ENCODE data around the gene TP53I11.

TP53I11 gene

DNA sequence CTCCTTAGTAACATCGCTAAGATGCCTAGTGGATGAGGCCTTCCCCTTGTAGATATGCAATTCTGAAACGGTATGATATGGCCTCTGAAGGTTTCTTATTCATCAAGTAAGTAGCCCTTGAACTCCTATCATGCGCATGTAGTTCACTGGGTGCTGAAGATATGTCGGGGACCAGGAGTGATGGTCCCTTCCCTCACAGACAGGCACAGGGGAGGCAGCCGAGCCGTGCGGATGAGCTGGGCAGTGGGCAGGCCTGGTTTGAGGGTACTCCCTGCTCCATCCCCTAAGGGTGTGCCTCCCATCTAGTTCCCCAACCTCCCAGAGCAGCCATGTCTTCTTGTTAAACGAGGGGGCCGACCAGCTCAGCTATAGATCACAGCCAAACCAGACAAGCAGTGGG, 40.1 kb downstream of the TP53I11 start:
- DNase-seq (ENCODE audit: low spot score) = no peak
- ChIA-PET CTCF (interaction anchor here (0.5 to 1.8 kb wide), 11 partner anchors 9 to 354 kb away, joined by 3 to 12 read pairs (median 4); no protein-coding TSS in a partner anchor), POLR2A (ENCODE audit: low non-redundant PET) (no interaction called here)
- H3K27ac ChIP-seq = no peak overlapping the region
- TF ChIP-seq, protein P1, sequence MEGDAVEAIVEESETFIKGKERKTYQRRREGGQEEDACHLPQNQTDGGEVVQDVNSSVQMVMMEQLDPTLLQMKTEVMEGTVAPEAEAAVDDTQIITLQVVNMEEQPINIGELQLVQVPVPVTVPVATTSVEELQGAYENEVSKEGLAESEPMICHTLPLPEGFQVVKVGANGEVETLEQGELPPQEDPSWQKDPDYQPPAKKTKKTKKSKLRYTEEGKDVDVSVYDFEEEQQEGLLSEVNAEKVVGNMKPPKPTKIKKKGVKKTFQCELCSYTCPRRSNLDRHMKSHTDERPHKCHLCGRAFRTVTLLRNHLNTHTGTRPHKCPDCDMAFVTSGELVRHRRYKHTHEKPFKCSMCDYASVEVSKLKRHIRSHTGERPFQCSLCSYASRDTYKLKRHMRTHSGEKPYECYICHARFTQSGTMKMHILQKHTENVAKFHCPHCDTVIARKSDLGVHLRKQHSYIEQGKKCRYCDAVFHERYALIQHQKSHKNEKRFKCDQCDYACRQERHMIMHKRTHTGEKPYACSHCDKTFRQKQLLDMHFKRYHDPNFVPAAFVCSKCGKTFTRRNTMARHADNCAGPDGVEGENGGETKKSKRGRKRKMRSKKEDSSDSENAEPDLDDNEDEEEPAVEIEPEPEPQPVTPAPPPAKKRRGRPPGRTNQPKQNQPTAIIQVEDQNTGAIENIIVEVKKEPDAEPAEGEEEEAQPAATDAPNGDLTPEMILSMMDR (conservative IDR thresholded peaks at IDR 0.05; ENCODE audit: low read depth) = no peak

GRCh38 chr11:44909557-44909956, 41.1 kb downstream of the TP53I11 start:
- CTCF ChIA-PET = interaction anchor here (2.2 kb wide), 1 partner anchor 17 kb away, joined by 6 read pairs; no protein-coding TSS in a partner anchor
- H3K27ac ChIP-seq = no peak overlapping the region
- no peak for DNase-seq (ENCODE audit: low spot score)
- POLR2A ChIA-PET (ENCODE audit: low non-redundant PET) = no interaction called here
- TF ChIP-seq, protein P1 (conservative IDR thresholded peaks at IDR 0.05; ENCODE audit: low read depth) = no peak

DNA sequence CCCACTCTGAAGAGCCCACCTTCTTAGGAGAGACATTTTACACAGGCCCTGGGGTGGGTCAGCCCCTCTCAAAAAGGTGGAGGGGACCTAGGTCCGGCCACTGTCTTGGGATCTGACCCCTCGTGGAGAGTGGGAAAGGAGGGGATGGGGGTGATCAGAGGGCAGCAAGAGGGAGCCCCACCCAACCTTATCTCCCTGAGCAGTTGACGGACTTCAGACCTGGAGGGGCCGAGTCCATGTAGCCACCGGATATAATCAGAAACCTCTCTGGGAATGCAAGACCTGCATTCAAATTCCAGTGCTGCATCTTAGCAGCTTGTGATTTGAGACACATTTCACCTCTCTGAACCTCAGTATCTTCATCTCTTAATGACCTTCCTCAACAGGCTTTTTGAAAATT, 44.0 kb downstream of the TP53I11 start:
- H3K27ac ChIP-seq = no peak overlapping the region
- ChIA-PET POLR2A (ENCODE audit: low non-redundant PET) (no interaction called here), CTCF (interaction anchor here (1.1 kb wide), 1 partner anchor 30 kb away, joined by 3 read pairs; no protein-coding TSS in a partner anchor)
- TF ChIP-seq, protein P1 (conservative IDR thresholded peaks at IDR 0.05; ENCODE audit: low read depth) = no peak
- DNase-seq (ENCODE audit: low spot score) = no peak

DNA sequence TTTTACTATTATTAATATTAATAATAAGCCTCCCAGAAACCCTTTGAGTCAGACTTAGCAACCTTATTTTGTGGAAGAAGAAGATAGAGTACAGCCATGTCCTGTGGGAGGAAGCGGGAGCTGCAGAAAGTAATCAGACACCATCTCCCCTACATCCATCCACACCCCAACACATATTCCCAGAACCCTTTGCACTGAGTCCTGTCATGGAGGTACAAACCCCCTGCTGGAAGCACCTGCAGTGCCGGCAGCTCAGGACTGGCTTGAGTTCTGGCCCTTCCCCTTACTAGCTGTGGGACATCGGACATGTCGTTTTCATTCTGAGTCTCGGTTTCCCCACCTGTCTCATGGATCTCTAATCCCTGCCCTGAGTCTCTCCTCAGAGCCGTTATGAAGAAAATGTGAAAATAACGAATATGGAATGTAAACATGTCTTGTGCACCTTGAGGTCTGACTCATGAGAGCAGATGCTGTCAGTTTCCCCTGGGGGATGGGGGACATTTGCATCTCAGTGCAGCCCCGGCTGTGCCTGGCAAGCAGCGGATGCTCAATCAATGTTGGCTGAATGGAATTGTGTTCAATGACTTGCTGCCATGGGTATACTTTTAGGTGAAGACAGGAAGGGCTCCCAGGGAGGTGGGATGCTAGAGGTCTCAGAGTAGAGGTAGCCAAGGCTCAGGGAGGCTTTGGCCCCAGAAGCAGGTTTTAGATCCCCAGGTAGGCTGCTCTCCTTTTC, 45.4 kb downstream of the TP53I11 start:
- POLR2A ChIA-PET (ENCODE audit: low non-redundant PET) = no interaction called here
- CTCF ChIA-PET = interaction anchor here (0.6 kb wide), 1 partner anchor 26 kb away, joined by 3 read pairs; no protein-coding TSS in a partner anchor
- no peak for DNase-seq (ENCODE audit: low spot score)
- TF ChIP-seq, protein P1 (conservative IDR thresholded peaks at IDR 0.05; ENCODE audit: low read depth) = no peak
- no peak overlapping the region for H3K27ac ChIP-seq

- DNase-seq (ENCODE audit: low spot score) = no peak
- ChIA-PET CTCF (no interaction called here), POLR2A (ENCODE audit: low non-redundant PET) (no interaction called here)
These were observed 46.2 kb downstream of the TP53I11 start for GRCh38 chr11:44904261-44905020.

GRCh38 chr11:44903518-44903917, 47.2 kb downstream of the TP53I11 start:
- ChIA-PET POLR2A (ENCODE audit: low non-redundant PET) (no interaction called here), CTCF (interaction anchor here (0.7 to 1.2 kb wide), 2 partner anchors 24 to 1231 kb away, joined by 3 to 4 read pairs; no protein-coding TSS in a partner anchor)
- H3K27ac ChIP-seq = no peak overlapping the region
- TF ChIP-seq, protein P1 (conservative IDR thresholded peaks at IDR 0.05; ENCODE audit: low read depth) = no peak
- no peak for DNase-seq (ENCODE audit: low spot score)

More at GRCh38 chr11:44904261-44905020, 46.2 kb downstream of the TP53I11 start:
- H3K27ac ChIP-seq = no peak overlapping the region
- TF ChIP-seq, protein P1 (conservative IDR thresholded peaks at IDR 0.05; ENCODE audit: low read depth) = no peak
